GM19438 (cell line): ENCODE measurements around the gene NSD1.

ENCODE experiments used
- ATAC-seq: cut with Tn5 transposase; IDR thresholded peaks from one replicate; pipeline ENCODE4 v1.9.1; 2021; ENCODE audit warnings: low read depth; ENCODE audit not compliant: unreplicated experiment

Gene NSD1

GRCh38 chr5:177317959-177318377 is 184.4 kb downstream of the NSD1 start:
- ATAC-seq: no peak

GRCh38 chr5:177319913-177320588 is 186.5 kb downstream of the NSD1 start:
- ATAC-seq: no peak

- ATAC-seq: no peak
These were observed 187.3 kb downstream of the NSD1 start for GRCh38 chr5:177320879-177321278.

GRCh38 chr5:177325868-177326381 is 192.4 kb downstream of the NSD1 start:
- no peak for ATAC-seq

- ATAC-seq: no peak
These were observed 194.3 kb downstream of the NSD1 start for GRCh38 chr5:177327539-177328522.

GRCh38 chr5:177328545-177329231 is 195.1 kb downstream of the NSD1 start:
- ATAC-seq: no peak

GRCh38 chr5:177329883-177330282 is 196.3 kb downstream of the NSD1 start:
- ATAC-seq: no peak

- no peak for ATAC-seq
These were observed 197.6 kb downstream of the NSD1 start for GRCh38 chr5:177330991-177331842.

- ATAC-seq: no peak
These were observed 198.7 kb downstream of the NSD1 start for GRCh38 chr5:177332031-177332895.

- no peak for ATAC-seq
These were observed 199.3 kb downstream of the NSD1 start for GRCh38 chr5:177332896-177333260.

GRCh38 chr5:177333420-177334154 is 200.0 kb downstream of the NSD1 start:
- no peak for ATAC-seq

GRCh38 chr5:177334155-177334551 is 200.6 kb downstream of the NSD1 start:
- no peak for ATAC-seq

- no peak for ATAC-seq
These were observed 201.5 kb downstream of the NSD1 start for GRCh38 chr5:177334781-177335700.

GRCh38 chr5:177335701-177336065 is 202.1 kb downstream of the NSD1 start:
- no peak for ATAC-seq

GRCh38 chr5:177336112-177336511 is 202.5 kb downstream of the NSD1 start:
- no peak for ATAC-seq

- no peak for ATAC-seq
These were observed 203.3 kb downstream of the NSD1 start for GRCh38 chr5:177336603-177337494.
